ENCODE data around the gene NDST4. TPM values are rescaled to one million over a fixed set of nuclear protein-coding genes. Genes with fewer than 3 reads are reported as not detected.
"Not testable (repeated sequence)": the region's sequence is repeated elsewhere in the genome, so short reads cannot be mapped to it uniquely, and the experiment has no call there.

The NDST4 gene
- total and polyA plus RNA-seq, 7 experiments from 2014 or later, result not detected

GRCh38 chr4:114999880-115000279, 113.5 kb downstream of the NDST4 start:
- DNase-seq (no peak), ATAC-seq (no peak)
- H3K4me1 Mint-ChIP-seq, result no peaks in the 10 kb centered on the region

GRCh38 chr4:114998316-114998715, 115.1 kb downstream of the NDST4 start:
- Mint-ChIP-seq H3K4me1 (no peaks in the 10 kb centered on the region), H3K9me3 (peaks cover 0 to 6% (median 0%) of the 10 kb centered on the region in 11 donors), H3K4me3 (no peak overlapping the region), H3K27ac (no peak overlapping the region), H3K27me3 (no peaks in the 10 kb centered on the region), H3K36me3 (no peaks in the 10 kb centered on the region)
- no peaks in the 10 kb centered on the region for H3K36me3 ChIP-seq (ENCODE audit: control insufficient read depth in 2 of 3, insufficient read depth in 3 of 3, low read length in 3 of 3)
- H3K27me3 ChIP-seq (ENCODE audit: control insufficient read depth in 2 of 2, insufficient read depth in 2 of 2, low read length in 2 of 2), result no peaks in the 10 kb centered on the region
- POLR2A ChIA-PET, result no interaction called here
- CTCF ChIA-PET, result no interaction called here
- H3K4me1 ChIP-seq (ENCODE audit: control insufficient read depth in 2 of 2, insufficient read depth in 2 of 2, low read length in 2 of 2), result no peaks in the 10 kb centered on the region
- DNase-seq (no peak), ATAC-seq (no peak)
- H3K4me3 ChIP-seq (ENCODE audit: low read length), result no peak overlapping the region
- intact Hi-C loops (cut with micrococcal nuclease), result no loop called here
- H3K27ac ChIP-seq (ENCODE audit: low read depth, low read length), result no peak overlapping the region
- H3K9me3 ChIP-seq (ENCODE audit: control insufficient read depth in 2 of 3, low read length in 3 of 3), result no peaks in the 10 kb centered on the region

More at GRCh38 chr4:114999880-115000279, 113.5 kb downstream of the NDST4 start:
- no peak overlapping the region for H3K27ac ChIP-seq (ENCODE audit: low read depth, low read length)
- H3K36me3 ChIP-seq (ENCODE audit: control insufficient read depth in 2 of 3, insufficient read depth in 3 of 3, low read length in 3 of 3), result no peaks in the 10 kb centered on the region
- intact Hi-C loops (cut with micrococcal nuclease), result no loop called here
- Mint-ChIP-seq H3K4me3 (no peak overlapping the region), H3K27ac (no peak overlapping the region), H3K27me3 (no peaks in the 10 kb centered on the region), H3K36me3 (no peaks in the 10 kb centered on the region), H3K9me3 (peaks cover 0 to 6% (median 0%) of the 10 kb centered on the region in 11 donors)
- POLR2A ChIA-PET, result no interaction called here
- CTCF ChIA-PET, result no interaction called here
- H3K27me3 ChIP-seq (ENCODE audit: control insufficient read depth in 2 of 2, insufficient read depth in 2 of 2, low read length in 2 of 2), result no peaks in the 10 kb centered on the region
- no peaks in the 10 kb centered on the region for H3K9me3 ChIP-seq (ENCODE audit: control insufficient read depth in 2 of 3, low read length in 3 of 3)
- H3K4me3 ChIP-seq (ENCODE audit: low read length), result no peak overlapping the region
- no peaks in the 10 kb centered on the region for H3K4me1 ChIP-seq (ENCODE audit: control insufficient read depth in 2 of 2, insufficient read depth in 2 of 2, low read length in 2 of 2)

- Mint-ChIP-seq H3K27me3 (no peaks in the 10 kb centered on the region), H3K27ac (no peak overlapping the region), H3K36me3 (no peaks in the 10 kb centered on the region), H3K4me1 (no peaks in the 10 kb centered on the region), H3K9me3 (peaks cover 0 to 4% (median 0%) of the 10 kb centered on the region in 11 donors), H3K4me3 (no peak overlapping the region)
- H3K36me3 ChIP-seq (ENCODE audit: control insufficient read depth in 2 of 3, insufficient read depth in 3 of 3, low read length in 3 of 3), result no peaks in the 10 kb centered on the region
- H3K9me3 ChIP-seq (ENCODE audit: control insufficient read depth in 2 of 3, low read length in 3 of 3), result no peaks in the 10 kb centered on the region
- ATAC-seq (no peak), DNase-seq (no peak)
- H3K27me3 ChIP-seq (ENCODE audit: control insufficient read depth in 2 of 2, insufficient read depth in 2 of 2, low read length in 2 of 2), result no peaks in the 10 kb centered on the region
- no peak overlapping the region for H3K27ac ChIP-seq (ENCODE audit: low read depth, low read length)
- no peak overlapping the region for H3K4me3 ChIP-seq (ENCODE audit: low read length)
- POLR2A ChIA-PET, result no interaction called here
- CTCF ChIA-PET, result no interaction called here
- intact Hi-C loops (cut with micrococcal nuclease), result no loop called here
- no peaks in the 10 kb centered on the region for H3K4me1 ChIP-seq (ENCODE audit: control insufficient read depth in 2 of 2, insufficient read depth in 2 of 2, low read length in 2 of 2)
Measured at GRCh38 chr4:114997576-114998247, 115.7 kb downstream of the NDST4 start.

GRCh38 chr4:114986133-114986532, 127.3 kb downstream of the NDST4 start:
- no peaks in the 10 kb centered on the region for H3K27me3 Mint-ChIP-seq
- ChIA-PET POLR2A (no interaction called here), CTCF (no interaction called here)
- no peak overlapping the region for H3K27ac Mint-ChIP-seq
- DNase-seq (no peak), ATAC-seq (no peak)
- Histone ChIP-seq H3K27me3 (ENCODE audit: control insufficient read depth in 2 of 2, insufficient read depth in 2 of 2, low read length in 2 of 2) (no peaks in the 10 kb centered on the region), H3K4me3 (ENCODE audit: low read length) (no peak overlapping the region), H3K27ac (ENCODE audit: low read depth, low read length) (no peak overlapping the region), H3K36me3 (ENCODE audit: control insufficient read depth in 2 of 3, insufficient read depth in 3 of 3, low read length in 3 of 3) (no peaks in the 10 kb centered on the region), H3K4me1 (ENCODE audit: control insufficient read depth in 2 of 2, insufficient read depth in 2 of 2, low read length in 2 of 2) (no peaks in the 10 kb centered on the region), H3K9me3 (ENCODE audit: control insufficient read depth in 2 of 3, low read length in 3 of 3) (no peaks in the 10 kb centered on the region)
- H3K4me1 Mint-ChIP-seq, result no peaks in the 10 kb centered on the region
- no peak overlapping the region for H3K4me3 Mint-ChIP-seq
- no peaks in the 10 kb centered on the region for H3K36me3 Mint-ChIP-seq
- peaks cover 0 to 6% (median 0%) of the 10 kb centered on the region in 11 donors for H3K9me3 Mint-ChIP-seq
- intact Hi-C loops (cut with micrococcal nuclease), result no loop called here

GRCh38 chr4:114980932-114981708, 132.3 kb downstream of the NDST4 start:
- intact Hi-C loops (cut with micrococcal nuclease), result no loop called here
- H3K9me3 Mint-ChIP-seq, result peaks cover 0 to 7% (median 1%) of the 10 kb centered on the region in 11 donors
- H3K27ac Mint-ChIP-seq, result no peak overlapping the region
- H3K4me3 ChIP-seq (ENCODE audit: low read length), result no peak overlapping the region
- ChIA-PET CTCF (no interaction called here), POLR2A (no interaction called here)
- H3K27me3 Mint-ChIP-seq, result no peaks in the 10 kb centered on the region
- H3K36me3 ChIP-seq (ENCODE audit: control insufficient read depth in 2 of 3, insufficient read depth in 3 of 3, low read length in 3 of 3), result no peaks in the 10 kb centered on the region
- no peak overlapping the region for H3K27ac ChIP-seq (ENCODE audit: low read depth, low read length)
- ATAC-seq (no peak), DNase-seq (no peak)
- H3K36me3 Mint-ChIP-seq, result no peaks in the 10 kb centered on the region
- H3K4me3 Mint-ChIP-seq, result no peak overlapping the region
- H3K4me1 ChIP-seq (ENCODE audit: control insufficient read depth in 2 of 2, insufficient read depth in 2 of 2, low read length in 2 of 2), result no peaks in the 10 kb centered on the region
- H3K27me3 ChIP-seq (ENCODE audit: control insufficient read depth in 2 of 2, insufficient read depth in 2 of 2, low read length in 2 of 2), result no peaks in the 10 kb centered on the region
- no peaks in the 10 kb centered on the region for H3K9me3 ChIP-seq (ENCODE audit: control insufficient read depth in 2 of 3, low read length in 3 of 3)
- H3K4me1 Mint-ChIP-seq, result no peaks in the 10 kb centered on the region

GRCh38 chr4:114980399-114980798, 133.0 kb downstream of the NDST4 start:
- H3K4me1 Mint-ChIP-seq; H3K27me3 Mint-ChIP-seq; H3K4me1 ChIP-seq (ENCODE audit: control insufficient read depth in 2 of 2, insufficient read depth in 2 of 2, low read length in 2 of 2); POLR2A ChIA-PET; H3K36me3 Mint-ChIP-seq; CTCF ChIA-PET; H3K4me3 ChIP-seq (ENCODE audit: low read length); DNase-seq; H3K9me3 Mint-ChIP-seq; ATAC-seq; H3K36me3 ChIP-seq (ENCODE audit: control insufficient read depth in 2 of 3, insufficient read depth in 3 of 3, low read length in 3 of 3); H3K27ac ChIP-seq (ENCODE audit: low read depth, low read length); intact Hi-C loops (cut with micrococcal nuclease); H3K9me3 ChIP-seq (ENCODE audit: control insufficient read depth in 2 of 3, low read length in 3 of 3); H3K27ac Mint-ChIP-seq; H3K4me3 Mint-ChIP-seq; H3K27me3 ChIP-seq (ENCODE audit: control insufficient read depth in 2 of 2, insufficient read depth in 2 of 2, low read length in 2 of 2): not testable (repeated sequence)

- ChIA-PET POLR2A (no interaction called here), CTCF (no interaction called here)
- ATAC-seq (no peak), DNase-seq (no peak)
- no peaks in the 10 kb centered on the region for H3K27me3 Mint-ChIP-seq
- H3K9me3 Mint-ChIP-seq, result peaks cover 0 to 7% (median 0%) of the 10 kb centered on the region in 11 donors
- Histone ChIP-seq H3K27ac (ENCODE audit: low read depth, low read length) (no peak overlapping the region), H3K9me3 (ENCODE audit: control insufficient read depth in 2 of 3, low read length in 3 of 3) (no peaks in the 10 kb centered on the region), H3K4me1 (ENCODE audit: control insufficient read depth in 2 of 2, insufficient read depth in 2 of 2, low read length in 2 of 2) (no peaks in the 10 kb centered on the region), H3K27me3 (ENCODE audit: control insufficient read depth in 2 of 2, insufficient read depth in 2 of 2, low read length in 2 of 2) (no peaks in the 10 kb centered on the region), H3K4me3 (ENCODE audit: low read length) (no peak overlapping the region), H3K36me3 (ENCODE audit: control insufficient read depth in 2 of 3, insufficient read depth in 3 of 3, low read length in 3 of 3) (no peaks in the 10 kb centered on the region)
- intact Hi-C loops (cut with micrococcal nuclease), result no loop called here
- no peaks in the 10 kb centered on the region for H3K4me1 Mint-ChIP-seq
- H3K4me3 Mint-ChIP-seq, result no peak overlapping the region
- no peak overlapping the region for H3K27ac Mint-ChIP-seq
- no peaks in the 10 kb centered on the region for H3K36me3 Mint-ChIP-seq
Measured at GRCh38 chr4:114976901-114977300, 136.5 kb downstream of the NDST4 start.
